ENCODE data around the gene TERB2. TPM values are rescaled to one million over a fixed set of nuclear protein-coding genes. Genes with fewer than 3 reads are reported as not detected.
"Not testable (repeated sequence)": the region's sequence is repeated elsewhere in the genome, so short reads cannot be mapped to it uniquely, and the experiment has no call there.

TERB2 gene, protein sequence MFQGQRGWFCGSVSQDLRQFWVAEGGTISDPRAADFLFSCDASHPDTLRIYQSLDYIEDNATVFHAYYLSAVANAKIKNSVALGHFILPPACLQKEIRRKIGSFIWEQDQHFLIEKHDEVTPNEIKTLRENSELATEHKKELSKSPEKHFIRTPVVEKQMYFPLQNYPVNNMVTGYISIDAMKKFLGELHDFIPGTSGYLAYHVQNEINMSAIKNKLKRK
- not detected for total RNA-seq

DNA sequence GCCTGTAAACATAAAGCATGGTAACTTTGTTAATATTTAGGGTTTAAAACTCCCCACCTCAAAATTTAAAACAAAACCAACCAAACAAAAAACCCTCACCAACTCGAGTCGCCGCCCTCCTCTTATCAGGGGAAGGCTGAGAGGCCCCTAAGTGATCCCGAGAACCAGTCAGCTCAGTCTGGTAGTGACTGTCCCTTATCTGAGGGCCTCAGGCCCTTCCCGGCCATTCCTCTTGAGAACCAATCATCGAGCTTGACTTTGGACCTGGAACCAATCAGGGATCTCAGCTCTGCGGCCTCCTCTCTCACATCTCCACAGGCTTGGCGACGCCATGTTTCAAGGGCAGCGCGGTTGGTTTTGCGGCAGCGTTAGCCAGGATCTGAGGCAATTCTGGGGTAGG lies at the start of gene TERB2:
TERB2 (plus strand) TSS at position 300 of the 400 bp plus-strand sequence; CDS start at position 332, 32 bp downstream.
- DNase-seq (ENCODE audit: low spot score): no peak
- no peak for ATAC-seq (ENCODE audit: insufficient number of reproducible peaks, low FRiP score, low read depth)
- no peaks in the 10 kb centered on the region for H3K36me3 ChIP-seq
- no peaks in the 10 kb centered on the region for H3K4me1 ChIP-seq (ENCODE audit: control insufficient read depth in 1 of 2, low read depth in 2 of 2)
- H3K27me3 ChIP-seq (replicated peaks; ENCODE audit: insufficient read depth): no peaks in the 10 kb centered on the region
- H3K4me3 ChIP-seq: no peak within 1 kb of the TSS
- TF ChIP-seq, protein P1, sequence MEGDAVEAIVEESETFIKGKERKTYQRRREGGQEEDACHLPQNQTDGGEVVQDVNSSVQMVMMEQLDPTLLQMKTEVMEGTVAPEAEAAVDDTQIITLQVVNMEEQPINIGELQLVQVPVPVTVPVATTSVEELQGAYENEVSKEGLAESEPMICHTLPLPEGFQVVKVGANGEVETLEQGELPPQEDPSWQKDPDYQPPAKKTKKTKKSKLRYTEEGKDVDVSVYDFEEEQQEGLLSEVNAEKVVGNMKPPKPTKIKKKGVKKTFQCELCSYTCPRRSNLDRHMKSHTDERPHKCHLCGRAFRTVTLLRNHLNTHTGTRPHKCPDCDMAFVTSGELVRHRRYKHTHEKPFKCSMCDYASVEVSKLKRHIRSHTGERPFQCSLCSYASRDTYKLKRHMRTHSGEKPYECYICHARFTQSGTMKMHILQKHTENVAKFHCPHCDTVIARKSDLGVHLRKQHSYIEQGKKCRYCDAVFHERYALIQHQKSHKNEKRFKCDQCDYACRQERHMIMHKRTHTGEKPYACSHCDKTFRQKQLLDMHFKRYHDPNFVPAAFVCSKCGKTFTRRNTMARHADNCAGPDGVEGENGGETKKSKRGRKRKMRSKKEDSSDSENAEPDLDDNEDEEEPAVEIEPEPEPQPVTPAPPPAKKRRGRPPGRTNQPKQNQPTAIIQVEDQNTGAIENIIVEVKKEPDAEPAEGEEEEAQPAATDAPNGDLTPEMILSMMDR (IDR thresholded peaks at IDR 0.05): no peak
- H3K9me3 ChIP-seq: no peaks in the 10 kb centered on the region
- H3K27ac ChIP-seq: no peak within 1 kb of the TSS

DNA sequence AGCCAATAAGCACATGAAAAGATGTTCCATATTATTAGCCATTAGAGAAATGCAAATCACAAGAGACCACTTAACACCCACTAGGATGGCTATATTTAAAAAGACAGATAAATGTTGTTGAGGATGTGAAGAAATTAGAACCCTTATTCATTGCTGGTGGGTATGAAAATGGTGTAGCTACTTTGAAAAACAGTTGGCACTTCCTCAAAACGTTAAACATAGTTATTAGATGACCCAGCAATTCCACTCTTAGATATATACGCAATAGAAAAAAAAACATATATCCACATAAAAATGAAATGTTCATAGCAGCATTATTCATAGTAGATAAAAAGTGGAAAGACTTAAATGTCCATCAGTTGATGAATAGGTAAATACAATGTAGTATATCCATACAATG lies 47.1 kb upstream of the TERB2 start:
- H3K9me3 ChIP-seq: no peaks in the 10 kb centered on the region
- no peak overlapping the region for H3K4me3 ChIP-seq
- TF ChIP-seq, protein P1 (IDR thresholded peaks at IDR 0.05): no peak

DNA sequence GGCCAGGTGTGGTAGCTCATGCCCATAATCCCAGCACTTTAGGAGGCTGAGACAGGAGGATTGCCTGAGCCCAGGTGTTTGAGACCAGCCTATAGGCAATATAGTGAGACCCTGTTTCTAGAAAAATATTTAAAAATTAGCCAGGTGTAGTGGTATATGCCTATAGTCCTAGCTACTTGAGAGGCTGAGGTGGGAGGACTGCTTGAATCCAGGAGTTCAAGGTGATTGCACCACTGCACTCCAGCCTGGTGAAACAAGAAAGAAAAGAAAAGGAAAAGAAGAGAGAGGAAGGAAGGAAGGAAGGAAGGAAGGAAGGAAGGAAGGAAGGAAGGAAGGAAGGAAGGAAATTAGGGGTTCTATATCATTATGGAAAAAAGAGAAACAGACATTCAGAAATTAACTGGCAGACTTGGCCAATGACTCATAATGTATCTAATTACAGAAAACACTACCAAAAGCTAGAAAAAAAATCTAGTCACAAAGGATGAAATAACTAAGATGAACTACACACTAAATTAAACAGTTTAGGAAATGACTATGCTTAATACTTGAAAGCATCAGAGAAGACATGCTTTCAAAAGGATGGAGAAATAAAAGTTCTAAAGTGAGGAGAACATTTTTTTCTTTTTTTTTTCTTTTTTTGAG lies 45.4 kb upstream of the TERB2 start:
- no peak for ATAC-seq (ENCODE audit: insufficient number of reproducible peaks, low FRiP score, low read depth)
- Histone ChIP-seq H3K4me1 (ENCODE audit: control insufficient read depth in 1 of 2, low read depth in 2 of 2) (no peaks in the 10 kb centered on the region), H3K4me3 (no peak overlapping the region), H3K27me3 (replicated peaks; ENCODE audit: insufficient read depth) (no peaks in the 10 kb centered on the region), H3K27ac (no peak overlapping the region), H3K9me3 (no peaks in the 10 kb centered on the region), H3K36me3 (no peaks in the 10 kb centered on the region)
- TF ChIP-seq, protein P1 (IDR thresholded peaks at IDR 0.05): no peak
- no peak for DNase-seq (ENCODE audit: low spot score)

More for the DNA sequence above, 47.1 kb upstream of the TERB2 start:
- Histone ChIP-seq H3K4me1 (ENCODE audit: control insufficient read depth in 1 of 2, low read depth in 2 of 2) (no peaks in the 10 kb centered on the region), H3K27me3 (replicated peaks; ENCODE audit: insufficient read depth) (no peaks in the 10 kb centered on the region), H3K36me3 (no peaks in the 10 kb centered on the region), H3K27ac (no peak overlapping the region)
- ATAC-seq (ENCODE audit: insufficient number of reproducible peaks, low FRiP score, low read depth) (no peak), DNase-seq (ENCODE audit: low spot score) (no peak)

DNA sequence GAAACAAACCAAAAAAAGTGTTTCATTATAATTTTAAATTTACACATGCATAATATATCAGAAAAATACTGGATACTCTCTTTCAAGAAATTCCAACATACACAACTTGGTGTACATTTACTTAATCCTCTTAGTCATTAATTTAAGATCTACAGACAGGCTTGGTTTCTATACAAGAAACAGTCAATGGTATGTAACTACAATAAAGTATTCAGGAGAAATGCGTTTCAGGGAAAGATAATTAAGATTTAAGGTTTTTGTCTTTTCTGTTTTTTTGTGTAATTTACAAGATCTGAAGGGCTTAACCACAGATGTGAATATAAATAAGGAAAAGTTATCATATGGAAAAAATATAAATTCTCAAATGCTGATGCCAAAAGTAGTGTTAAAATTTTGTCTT lies 44.3 kb upstream of the TERB2 start:
- DNase-seq (ENCODE audit: low spot score); H3K36me3 ChIP-seq; H3K4me1 ChIP-seq (ENCODE audit: control insufficient read depth in 1 of 2, low read depth in 2 of 2); ATAC-seq (ENCODE audit: insufficient number of reproducible peaks, low FRiP score, low read depth); H3K9me3 ChIP-seq; H3K27me3 ChIP-seq (replicated peaks; ENCODE audit: insufficient read depth); H3K4me3 ChIP-seq; H3K27ac ChIP-seq: not testable (repeated sequence)

DNA sequence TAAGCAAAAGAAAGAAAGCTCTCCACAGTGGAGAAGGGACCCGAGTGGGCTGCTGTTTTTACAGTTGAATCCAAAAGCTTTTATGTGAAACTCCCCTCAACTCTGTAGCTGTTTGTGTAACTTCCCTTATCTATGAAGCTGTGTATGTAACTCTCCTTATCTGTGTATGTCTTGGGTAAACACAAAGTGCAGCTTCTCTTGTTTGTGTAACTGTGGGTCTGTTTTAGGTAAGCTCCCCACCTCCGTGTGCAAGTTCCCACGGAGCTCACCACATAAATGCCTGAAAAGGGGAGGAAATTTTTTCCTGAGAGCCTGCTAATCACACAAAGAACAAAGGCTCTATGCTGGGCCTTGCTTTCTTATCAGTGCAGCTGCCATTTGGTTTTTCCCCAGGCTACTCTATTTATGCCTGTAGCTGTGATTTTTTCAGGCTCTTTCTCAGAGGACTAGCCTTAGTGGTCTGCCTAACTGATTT lies 43.5 kb upstream of the TERB2 start:
- H3K27ac ChIP-seq; H3K27me3 ChIP-seq (replicated peaks; ENCODE audit: insufficient read depth); H3K36me3 ChIP-seq; ATAC-seq (ENCODE audit: insufficient number of reproducible peaks, low FRiP score, low read depth); H3K4me3 ChIP-seq; H3K4me1 ChIP-seq (ENCODE audit: control insufficient read depth in 1 of 2, low read depth in 2 of 2); DNase-seq (ENCODE audit: low spot score); H3K9me3 ChIP-seq: not testable (repeated sequence)

DNA sequence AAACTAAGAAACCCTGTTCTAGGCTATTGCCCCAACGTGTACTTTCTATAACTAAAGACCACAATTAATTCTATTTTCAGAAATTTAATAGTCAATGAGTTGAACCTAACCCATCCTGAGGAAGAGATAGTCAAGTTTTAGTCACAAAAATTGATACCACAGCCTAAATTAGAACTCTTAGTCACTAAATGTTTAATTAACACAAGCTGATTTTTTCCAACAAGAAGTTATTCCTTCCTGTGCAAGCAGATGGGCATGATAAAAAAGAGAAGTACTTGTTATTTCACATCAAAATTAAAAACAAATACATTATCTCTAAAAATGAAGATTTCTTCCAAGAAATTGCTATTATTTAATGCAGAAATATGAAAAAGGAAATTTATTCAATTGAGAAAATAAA lies 38.4 kb upstream of the TERB2 start:
- no peaks in the 10 kb centered on the region for H3K9me3 ChIP-seq
- H3K36me3 ChIP-seq: no peaks in the 10 kb centered on the region
- ATAC-seq (ENCODE audit: insufficient number of reproducible peaks, low FRiP score, low read depth) (no peak), DNase-seq (ENCODE audit: low spot score) (no peak)
- no peak overlapping the region for H3K27ac ChIP-seq
- no peaks in the 10 kb centered on the region for H3K27me3 ChIP-seq (replicated peaks; ENCODE audit: insufficient read depth)
- H3K4me3 ChIP-seq: no peak overlapping the region
- TF ChIP-seq, protein P1 (IDR thresholded peaks at IDR 0.05): no peak
- no peaks in the 10 kb centered on the region for H3K4me1 ChIP-seq (ENCODE audit: control insufficient read depth in 1 of 2, low read depth in 2 of 2)

DNA sequence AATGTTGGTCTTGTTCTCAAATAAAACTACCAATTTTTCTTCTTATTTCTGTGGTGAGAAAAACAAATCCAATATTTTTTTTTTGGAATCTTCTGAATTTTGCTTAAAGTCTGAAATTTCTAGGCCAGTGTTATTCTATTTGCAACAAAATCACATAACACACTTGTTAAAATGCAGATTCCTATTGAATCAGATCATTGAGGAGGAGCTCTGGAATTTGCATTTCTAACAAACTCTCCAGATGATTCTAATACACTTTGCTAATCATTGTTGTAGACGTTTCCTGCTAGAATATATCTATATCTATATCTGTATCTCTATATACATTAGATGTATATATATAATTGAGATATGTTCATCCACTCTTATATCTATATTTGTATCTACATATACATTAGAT lies 27.8 kb upstream of the TERB2 start:
- not testable (repeated sequence) for ATAC-seq (ENCODE audit: insufficient number of reproducible peaks, low FRiP score, low read depth); DNase-seq (ENCODE audit: low spot score); H3K4me1 ChIP-seq (ENCODE audit: control insufficient read depth in 1 of 2, low read depth in 2 of 2); H3K36me3 ChIP-seq; H3K9me3 ChIP-seq; H3K27me3 ChIP-seq (replicated peaks; ENCODE audit: insufficient read depth); H3K27ac ChIP-seq; H3K4me3 ChIP-seq

DNA sequence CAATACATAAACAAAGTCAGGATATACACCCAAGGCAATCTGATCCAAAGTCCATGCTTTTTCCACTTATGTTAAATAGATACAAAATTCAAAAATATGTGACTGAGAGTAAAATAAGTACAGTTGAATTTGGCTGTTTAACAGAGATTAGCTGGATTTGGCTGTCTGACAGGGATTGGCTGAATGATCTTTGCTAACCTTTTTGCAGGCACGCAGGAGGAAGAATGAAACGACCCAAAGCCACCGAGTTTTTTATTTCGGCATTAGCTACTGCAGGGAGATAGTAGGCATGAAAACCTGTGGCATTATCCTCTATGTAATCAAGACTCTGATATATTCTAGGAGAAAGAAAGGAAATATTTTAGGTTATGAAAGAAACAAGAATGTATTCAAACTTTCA lies 26.2 kb upstream of the TERB2 start:
- H3K36me3 ChIP-seq; DNase-seq (ENCODE audit: low spot score); H3K4me3 ChIP-seq; H3K4me1 ChIP-seq (ENCODE audit: control insufficient read depth in 1 of 2, low read depth in 2 of 2); H3K9me3 ChIP-seq; ATAC-seq (ENCODE audit: insufficient number of reproducible peaks, low FRiP score, low read depth); H3K27me3 ChIP-seq (replicated peaks; ENCODE audit: insufficient read depth); H3K27ac ChIP-seq: not testable (repeated sequence)

DNA sequence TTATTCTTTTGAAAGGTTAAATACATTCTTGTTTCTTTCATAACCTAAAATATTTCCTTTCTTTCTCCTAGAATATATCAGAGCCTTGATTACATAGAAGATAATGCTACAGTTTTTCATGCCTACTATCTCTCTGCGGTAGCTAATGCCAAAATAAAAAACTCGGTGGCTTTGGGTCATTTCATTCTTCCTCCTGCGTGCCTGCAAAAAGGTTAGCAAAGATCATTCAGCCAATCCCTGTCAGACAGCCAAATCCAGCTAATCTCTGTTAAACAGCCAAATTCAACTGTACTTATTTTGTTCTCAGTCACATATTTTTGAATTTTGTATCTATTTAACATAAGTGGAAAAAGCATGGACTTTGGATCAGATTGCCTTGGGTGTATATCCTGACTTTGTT lies 1.8 kb downstream of the TERB2 start:
- not testable (repeated sequence) for H3K36me3 ChIP-seq; H3K4me3 ChIP-seq; H3K4me1 ChIP-seq (ENCODE audit: control insufficient read depth in 1 of 2, low read depth in 2 of 2); H3K27me3 ChIP-seq (replicated peaks; ENCODE audit: insufficient read depth); H3K27ac ChIP-seq; H3K9me3 ChIP-seq; DNase-seq (ENCODE audit: low spot score); ATAC-seq (ENCODE audit: insufficient number of reproducible peaks, low FRiP score, low read depth)
